T-helper 2 cell treated with Interferon-gamma antibody and Interleukin-4, amounts not matched to agents 100 ng/mL and 5 ng/mL, for 36 hours (primary cell): ENCODE data around the gene DGUOK. TPM values are rescaled to one million over a fixed set of nuclear protein-coding genes. Genes with fewer than 3 reads are reported as not detected.

Experiments
- intact Hi-C: fragments of 100-400 bp; cut with micrococcal nuclease; formaldehyde crosslinking; loops from one replicate; pipeline ENCODE4 v1.15.1; 2023
- total RNA-seq: library from RNA; stranded (reverse); gene quantifications from 2 replicates; pipeline ENCODE4 v1.2.3, GENCODE V29; 2022

The DGUOK gene
- total RNA-seq, 1 donor from 2014 or later: 65.6 TPM

DNA sequence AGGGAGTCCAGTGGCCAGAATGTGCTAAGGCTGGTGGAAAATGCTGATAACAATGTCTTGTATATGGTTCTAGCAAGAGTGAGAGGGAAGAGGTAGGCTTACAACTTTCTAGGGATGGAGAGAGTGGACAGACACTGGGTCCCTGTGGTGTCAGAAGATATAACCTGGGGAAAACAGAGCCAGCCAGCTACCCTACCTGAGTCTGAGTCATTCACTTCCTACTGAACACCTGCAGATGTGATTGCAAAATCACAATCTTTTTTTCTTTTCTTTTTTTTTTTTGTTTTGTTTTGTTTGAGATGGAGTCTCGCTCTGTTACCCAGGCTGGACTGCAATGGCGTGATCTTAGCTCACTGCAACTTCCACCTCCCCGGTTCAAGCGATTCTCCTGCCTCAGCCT is 65.4 kb downstream of the DGUOK start:
- intact Hi-C loops: no loop called here

DNA sequence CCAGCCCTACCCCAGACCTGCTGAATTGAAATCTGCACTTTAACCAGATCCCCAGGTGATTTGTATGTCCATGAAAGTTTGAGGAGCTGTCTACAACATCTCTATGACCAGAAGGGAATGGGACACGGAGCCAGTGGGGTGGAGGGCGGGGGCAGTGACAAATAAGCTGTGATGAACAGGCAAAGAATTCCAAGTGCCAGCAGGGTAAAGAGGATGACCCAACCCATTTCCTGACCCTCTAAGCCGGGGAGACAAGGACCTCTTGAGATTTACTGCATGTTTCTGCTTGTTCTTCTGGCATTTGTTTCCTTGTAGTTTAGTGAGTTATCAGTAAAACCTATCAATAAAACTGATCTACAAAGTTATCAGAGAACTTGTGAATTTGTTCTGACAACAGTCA is 66.7 kb downstream of the DGUOK start:
- intact Hi-C loops: no loop called here

DNA sequence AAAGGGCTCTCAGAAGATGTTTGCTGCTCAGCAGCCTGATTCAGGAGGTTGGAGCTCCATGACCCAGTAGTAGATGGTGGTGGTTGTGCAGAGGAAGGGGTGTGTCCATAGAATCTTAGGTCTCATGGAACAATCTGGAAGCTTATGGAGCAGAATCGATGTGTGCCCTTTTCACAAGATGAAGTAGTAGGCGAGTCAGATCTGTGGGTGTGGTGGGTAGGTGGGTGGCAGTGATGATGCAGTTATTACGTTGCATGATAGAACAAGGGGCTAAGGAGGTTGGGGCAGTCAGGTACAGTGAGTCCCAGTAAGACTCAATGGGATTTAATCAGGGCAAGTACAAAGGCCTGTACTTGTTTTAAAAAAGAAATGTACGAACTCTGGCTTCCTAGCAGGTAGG is 67.1 kb downstream of the DGUOK start:
- intact Hi-C loops: no loop called here

DNA sequence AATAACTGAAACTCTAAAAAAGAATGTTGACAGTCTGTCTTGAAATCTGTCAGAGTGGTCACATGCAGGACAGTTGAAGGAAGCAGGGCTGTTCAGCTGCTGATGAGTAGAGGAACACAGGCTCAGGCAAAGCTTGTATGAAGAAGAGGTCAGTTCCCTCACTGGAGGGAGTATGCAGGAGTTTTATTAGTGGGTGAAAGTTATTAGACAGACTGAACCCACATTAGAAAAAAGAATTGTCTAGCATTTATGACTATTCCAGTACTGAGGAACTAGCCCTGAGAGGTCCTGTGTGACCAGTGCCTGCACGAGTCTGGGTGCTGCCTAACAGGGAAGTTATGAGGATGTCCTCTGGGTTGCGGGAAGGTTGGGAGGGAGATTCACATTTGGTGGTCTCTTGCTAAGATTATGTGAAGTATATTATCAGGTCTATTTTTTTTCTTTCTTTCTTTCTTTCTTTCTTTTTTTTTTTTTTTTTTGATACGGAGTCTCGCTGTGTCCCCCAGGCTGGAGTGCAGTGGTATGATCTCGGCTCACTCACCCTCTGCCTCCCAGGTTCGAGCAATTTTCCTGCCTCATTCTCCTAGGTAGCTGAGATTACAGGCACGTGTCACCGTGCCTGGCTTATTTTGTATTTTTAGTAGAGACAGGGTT is 67.6 kb downstream of the DGUOK start:
- intact Hi-C loops: no loop called here

DNA sequence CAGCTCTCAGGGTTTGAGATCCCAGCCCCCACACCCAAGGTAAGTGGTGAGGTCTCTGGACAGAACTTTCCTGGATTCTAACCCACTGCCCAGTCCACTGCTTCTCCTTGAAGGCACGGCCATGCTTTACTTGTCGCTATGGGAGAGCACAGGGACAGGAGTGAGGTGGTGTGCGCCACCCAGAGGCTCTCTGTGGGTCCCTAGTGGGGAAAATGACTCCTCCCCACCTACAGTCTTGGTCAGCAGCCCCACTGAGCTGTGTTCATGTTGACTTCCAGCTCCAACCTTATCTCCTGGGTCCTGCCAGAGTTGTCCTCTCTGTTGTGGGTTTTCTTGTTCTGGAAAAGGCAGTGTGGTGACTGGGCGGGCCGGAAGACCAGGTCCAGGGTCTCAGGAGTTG is 69.1 kb downstream of the DGUOK start:
- intact Hi-C loops: no loop called here

DNA sequence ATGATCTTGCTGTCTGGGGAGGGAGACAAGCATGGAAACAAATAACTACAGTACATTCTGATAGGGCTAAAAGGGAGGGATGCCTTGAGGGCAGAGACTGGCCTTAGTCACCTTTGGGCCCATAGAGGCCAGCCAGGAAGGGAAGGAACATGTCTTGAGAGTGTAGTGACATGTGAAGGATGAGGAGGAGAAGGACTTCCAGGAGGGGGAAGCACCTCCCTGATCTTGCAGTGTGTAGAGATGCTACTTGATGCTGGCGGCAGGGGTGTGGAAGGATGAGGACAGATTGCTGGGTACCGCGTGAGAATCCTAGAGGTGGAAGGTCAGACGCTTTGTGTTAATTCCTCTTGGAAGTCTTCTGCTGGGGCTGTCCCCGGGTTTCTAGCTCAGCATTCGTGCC is 71.1 kb downstream of the DGUOK start:
- intact Hi-C loops: no loop called here

DNA sequence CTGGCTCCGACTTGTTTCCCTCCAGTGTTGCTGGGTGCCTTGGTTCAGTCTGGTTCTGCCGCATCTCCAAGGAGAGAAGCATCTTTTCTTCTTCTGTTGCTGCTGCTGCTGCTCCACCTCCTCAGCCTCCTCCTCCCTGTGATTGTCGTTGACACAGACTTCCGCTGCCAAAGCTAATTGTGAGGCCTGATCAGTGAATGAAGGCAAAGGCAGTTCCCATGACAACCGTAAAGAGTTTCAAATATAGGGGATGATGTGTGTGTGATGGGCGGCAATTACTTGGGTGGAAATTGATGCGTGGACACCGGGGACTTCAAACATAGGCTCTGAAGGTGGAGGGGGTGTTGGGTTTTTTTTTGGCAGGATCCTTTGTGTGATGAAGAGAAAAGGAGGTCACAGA is 71.8 kb downstream of the DGUOK start:
- intact Hi-C loops: no loop called here

DNA sequence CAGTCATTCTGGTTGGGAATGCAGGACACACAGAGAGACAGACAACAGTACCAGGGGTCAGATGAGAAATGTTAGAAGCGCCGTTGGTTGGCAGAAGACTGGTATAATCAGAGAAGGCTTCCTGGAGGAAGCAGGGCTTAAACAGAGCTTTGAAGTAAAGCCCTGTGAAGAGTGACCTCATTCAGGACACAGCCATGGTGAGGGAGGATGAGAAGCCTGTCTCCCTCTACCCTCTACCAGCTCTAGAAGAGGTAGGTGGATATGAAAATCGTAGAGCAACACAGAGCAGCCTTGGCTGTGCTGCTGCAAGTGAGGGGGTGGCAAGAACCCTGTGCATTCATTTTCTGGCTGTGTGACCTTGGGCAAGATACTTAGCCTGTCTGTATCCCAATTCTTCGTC is 72.3 kb downstream of the DGUOK start:
- intact Hi-C loops: no loop called here

DNA sequence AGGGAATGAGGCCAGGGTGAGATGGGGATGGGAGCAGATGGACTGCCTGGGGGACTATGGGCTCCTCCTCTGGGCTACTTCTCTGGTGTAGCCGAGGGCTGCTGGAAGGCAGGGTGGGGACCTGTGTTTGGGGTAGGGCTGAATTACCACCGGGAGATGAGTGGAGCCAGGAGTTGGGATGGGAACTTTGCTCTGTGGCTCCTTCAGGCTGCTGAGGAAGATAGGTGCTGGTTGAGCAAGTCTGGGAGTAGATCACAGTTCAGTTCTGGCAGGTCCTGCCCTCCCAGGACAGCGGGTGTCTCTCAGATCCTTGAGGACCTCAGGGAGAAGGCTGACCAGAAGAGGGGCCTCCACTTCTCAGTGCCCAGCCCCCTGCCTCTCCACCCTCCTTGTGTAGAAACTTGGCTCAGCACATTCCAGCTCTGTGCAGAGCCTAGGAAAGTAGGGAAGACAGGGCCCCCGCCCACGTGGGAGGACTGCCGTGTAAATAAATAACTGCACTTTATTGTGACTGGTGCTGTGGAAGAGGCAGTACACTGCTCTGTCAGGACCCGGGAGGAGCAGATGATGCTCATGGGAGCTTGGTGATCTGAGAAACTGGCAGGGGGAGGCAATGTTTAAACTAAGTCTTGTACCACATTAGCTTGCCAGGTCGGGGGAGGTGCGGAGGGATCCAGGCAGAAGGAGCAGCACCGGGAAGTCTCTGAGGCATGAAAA is 73.4 kb downstream of the DGUOK start:
- intact Hi-C loops: no loop called here

DNA sequence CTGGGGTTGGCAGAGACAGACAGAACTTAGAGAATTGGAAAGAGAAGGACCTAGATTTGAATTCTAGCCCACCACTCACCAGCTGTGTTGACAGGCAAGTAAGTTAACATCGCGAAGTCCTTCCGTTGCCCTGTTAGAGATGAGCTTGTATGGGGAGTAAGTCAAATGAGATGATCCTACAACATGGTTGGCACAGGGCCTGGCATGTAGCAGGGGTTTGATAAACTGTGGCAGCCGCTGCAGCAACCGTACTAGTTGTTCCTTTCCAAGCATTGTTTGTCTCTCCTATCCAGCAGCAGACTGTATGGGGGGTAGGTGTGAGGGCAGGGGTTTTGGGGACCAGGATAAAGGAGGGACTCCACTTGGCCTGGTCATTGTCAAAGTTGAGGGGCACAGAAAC is 74.0 kb downstream of the DGUOK start:
- intact Hi-C loops: no loop called here

DNA sequence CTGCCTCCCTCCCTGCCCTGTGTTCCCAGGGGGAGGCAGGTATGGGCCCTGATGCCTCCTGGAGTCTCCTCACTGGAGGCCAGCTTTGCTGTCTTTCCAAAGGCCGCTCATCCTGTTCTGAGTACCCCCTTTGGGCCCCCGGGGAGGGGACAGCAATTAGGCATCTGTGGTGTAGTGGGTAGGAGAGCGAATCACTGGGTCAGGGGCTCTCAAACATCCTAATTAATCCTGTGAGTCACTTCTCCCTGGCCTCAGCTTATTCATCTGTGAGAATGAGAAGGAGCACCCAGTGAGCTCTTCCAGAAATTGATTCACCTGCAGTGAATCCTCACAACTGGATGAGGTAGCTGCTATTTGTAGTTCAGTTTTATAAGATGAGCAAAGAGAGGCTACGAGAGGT is 74.4 kb downstream of the DGUOK start:
- intact Hi-C loops: no loop called here

DNA sequence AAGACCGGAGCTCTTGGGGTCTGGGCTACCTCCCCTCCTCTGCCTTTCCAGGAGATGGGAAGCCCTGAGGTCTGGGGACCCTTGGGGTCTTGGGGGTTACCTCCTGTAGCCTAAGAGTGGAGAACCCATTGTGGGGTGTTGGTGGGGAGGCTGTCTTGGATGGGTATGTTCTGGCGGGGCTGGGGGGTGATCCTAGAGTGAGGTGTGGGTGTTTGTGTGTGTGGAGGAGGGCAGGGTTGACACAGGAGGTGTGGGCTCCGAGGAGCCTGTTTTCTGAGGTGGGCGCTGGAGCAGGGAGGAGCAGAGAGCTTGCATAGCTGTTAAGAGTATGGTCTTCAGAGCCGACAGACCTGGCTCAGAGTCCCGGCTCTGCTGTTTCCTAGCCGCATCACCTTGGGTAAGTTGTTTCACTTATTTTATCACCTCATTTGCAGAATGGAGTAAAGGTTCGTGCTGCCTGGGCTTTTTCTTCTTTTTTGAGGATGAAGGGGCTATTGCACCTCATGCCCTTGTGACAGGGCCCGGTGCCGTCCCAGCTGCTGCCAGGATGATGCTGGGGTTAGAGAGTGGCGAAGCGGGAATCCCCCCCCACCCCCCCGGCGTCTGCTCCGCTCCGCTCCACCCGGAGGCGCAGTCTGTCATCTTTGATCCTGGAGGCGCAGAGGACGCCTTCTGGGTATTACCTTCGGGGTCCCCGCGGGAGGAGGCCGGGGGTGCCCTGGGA is 75.3 kb downstream of the DGUOK start:
- intact Hi-C loops: loop anchor here (1.0 kb wide), 3 partner anchors 16 to 145 kb away; partner anchors contain the start of genes BOLA3 and DGUOK

DNA sequence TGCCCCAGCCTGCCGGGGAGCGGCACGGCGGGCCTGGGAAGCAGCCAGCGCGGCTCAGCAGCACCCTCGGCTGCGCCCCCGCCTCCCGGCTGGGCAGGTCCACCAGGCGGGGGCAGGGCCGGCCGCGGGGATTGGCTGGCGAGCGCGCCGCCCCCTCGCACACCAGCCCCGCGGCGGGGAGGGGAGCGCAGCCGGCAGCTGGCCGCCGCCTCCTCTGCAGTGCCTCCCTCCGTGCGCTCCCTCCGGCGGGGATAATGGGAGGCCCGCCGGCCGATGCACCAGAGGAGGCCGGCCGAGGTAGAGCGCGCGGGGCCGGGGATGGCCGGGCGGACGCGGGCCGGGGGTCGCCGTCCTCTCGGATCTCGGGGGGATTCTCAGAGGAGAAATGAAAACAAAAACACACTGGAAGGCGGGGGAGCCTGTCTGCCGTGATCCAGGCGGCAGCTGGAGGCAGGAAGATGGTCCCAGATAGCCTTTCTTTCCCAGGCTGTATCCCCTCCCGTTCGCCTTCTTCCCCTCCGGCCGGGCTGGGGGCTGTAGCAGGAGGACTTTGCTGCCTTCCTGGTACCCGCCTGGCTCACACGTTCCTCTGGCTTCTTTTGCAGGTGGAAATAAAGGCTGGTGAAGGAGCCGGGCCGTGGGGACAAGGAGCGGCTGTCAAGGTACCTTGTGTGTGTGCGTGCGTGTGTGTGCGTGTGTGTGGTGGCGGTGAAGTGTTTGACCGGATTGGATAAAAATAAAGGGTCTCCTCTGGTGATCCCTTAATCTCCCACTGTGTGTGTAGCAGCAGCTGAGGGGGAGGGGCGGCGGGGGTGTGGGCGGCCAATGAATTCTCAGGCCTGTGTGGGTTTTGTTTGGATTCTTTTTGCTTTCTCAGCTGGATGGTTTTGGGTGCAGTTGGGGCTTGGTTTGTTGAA is 76.1 kb downstream of the DGUOK start:
- intact Hi-C loops: loop anchor here (1.0 kb wide), 3 partner anchors 16 to 145 kb away; partner anchors contain the start of genes BOLA3 and DGUOK

DNA sequence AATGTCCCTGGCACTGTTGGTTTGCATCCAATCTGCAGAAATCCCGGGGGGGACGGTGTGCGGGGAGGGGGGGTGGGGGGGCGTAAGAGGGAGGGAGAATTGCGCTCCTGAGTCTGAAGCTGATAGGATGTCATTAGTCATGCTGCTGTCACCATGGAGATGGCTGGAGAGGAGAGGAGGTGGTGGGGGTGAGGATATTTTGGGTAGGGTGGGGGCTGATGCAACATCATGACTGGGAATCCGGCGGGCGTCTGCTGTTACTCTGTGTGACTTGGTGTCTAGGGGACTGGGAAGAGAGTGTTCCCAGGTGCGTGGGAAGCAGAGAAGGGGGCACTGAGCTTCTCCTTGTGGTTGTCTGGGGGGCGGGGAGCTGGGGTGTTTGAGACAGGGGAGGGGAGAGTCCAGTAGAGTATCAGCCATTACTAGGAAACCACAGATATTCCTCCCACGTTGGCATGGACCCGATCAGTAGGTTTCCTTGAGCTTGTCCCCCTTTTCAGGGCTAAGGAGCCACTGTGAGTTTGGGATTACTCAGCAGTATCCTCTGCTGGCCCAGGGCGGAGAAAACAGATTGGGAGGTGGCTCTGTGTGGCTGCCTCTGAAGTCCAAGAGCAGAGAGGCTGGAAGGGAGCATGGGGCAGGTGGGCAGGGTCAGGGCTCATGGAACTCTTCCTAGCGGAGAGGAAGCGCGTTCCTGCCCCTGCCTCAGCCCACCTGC is 77.0 kb downstream of the DGUOK start:
- intact Hi-C loops: no loop called here

DNA sequence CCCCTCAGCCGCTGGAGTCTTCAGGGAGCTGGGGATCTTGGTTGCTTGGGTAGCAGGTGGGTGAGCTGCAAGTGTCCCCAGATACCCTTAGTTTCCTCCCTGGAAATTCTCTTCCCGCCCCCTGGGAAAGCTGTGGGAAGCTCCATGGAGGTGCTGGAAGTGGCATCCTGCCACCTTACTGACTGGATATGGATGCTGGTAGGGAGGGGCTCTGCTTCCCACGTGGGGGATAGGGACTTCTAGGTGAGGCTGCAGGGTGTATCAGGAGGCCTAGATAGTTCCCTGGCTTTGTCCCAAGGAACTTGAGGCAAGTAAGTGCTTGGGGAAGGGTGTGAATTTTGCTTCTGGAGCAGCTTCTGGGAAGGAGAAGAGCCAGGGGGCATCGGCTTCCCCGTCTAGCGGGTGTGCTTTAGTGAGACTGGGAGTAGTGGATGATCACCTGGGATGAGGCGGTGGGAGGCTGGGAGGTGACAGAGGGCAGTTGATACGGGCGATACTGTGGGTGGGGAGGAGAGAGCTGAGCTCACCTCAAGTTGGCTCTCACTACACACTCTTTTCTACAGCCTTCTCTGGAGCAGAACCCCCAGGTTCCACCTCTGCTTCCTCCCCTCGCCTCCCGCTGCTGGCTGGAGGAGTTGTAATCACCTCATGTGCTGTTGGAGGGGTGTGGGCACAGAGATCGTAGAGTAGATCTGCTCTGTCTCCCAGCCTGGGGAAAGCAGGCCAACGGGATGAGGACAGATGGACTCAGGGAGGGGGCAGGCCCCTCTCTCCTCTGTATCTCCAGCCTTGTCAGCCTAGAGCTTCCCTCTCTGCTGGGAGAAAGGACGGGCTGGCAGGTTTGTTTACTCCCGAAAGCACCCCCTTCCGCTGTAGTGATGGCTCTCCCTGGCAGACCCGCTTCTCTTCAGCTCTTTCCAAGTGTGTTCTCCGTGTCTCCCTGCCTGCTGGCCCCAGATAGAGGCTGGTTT is 77.8 kb downstream of the DGUOK start:
- intact Hi-C loops: no loop called here

DNA sequence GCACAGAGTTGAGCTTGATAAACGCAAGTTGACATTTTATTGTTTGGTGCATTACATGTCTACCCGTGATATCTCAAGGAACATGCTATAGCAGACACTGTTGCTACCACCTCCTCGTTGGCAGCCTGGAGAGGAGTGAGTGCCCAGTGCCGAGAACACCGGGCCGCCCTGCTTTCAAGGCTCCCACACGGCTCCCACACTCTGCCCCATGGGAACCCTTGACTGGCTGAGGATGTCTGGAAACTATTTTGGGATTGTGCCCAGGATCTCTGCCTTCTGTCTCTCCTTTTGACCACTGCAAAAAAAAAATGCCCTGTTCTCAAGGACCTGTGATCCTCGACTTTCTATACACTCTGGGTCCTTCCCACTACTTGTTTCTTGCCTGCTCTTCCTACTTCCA is 79.1 kb downstream of the DGUOK start:
- intact Hi-C loops: no loop called here

DNA sequence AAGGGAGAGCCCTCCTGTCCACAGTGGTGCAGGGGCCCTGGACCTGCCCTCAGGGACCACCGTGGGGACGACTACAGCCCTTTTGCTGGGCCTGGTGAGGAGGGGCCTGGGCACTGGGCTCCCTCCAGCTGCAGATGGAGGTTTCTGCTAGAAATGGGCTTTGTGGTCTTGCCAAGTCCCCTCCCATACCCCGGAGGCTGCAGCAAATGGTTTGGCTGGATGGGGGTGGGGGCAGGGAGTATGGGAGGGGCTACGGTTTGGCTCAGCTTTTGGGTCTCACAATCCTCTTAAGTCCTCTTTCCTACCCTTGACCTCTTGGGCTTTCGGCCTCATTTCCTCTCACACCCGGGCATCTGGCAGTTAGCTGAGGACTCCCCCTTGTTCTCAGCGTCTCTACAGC is 79.8 kb downstream of the DGUOK start:
- intact Hi-C loops: no loop called here

DNA sequence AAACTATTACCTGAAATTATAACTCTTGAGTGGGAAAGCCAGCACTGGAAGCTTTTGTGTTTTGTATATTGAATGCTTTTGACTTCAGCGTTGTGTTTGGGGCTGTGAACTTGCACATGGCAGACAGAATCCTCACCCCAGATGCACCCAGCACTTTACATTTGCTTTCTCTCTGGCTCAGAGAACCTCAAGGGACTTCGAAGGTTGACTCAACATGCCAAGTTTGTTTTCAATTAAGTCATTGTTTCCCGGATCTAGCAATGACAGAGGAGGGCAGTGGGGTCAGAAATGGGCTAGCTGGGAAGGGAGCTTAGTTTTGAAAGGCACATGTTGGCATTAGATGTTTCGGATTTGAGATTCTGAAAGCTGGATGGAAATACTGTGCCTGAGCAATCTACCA is 80.4 kb downstream of the DGUOK start:
- intact Hi-C loops: no loop called here

DNA sequence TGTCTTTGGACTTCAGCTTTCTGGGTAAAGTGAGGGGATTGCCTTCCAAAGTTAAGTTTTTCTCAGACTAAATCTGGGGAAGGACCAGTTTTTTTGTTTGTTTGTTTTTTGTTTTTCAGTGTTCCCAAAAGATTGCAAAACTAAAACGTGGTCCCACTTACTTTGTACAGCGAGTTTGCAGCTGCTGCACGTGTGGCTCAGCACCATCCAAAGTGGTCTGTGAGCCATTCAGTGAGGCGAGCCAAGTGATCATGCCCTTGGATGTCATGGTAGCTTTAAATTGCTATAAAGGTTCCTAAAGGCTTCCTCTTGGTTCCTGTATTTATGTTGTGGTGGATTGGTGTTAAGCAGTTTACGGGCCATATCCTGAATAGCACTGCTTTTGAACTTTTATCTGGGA is 81.0 kb downstream of the DGUOK start:
- intact Hi-C loops: no loop called here
